ENCODE results near the gene ATP6V1B1. TPM values are rescaled to one million over a fixed set of nuclear protein-coding genes. Genes with fewer than 3 reads are reported as not detected.

ATP6V1B1 gene
- total and polyA plus RNA-seq, 2 of the 4 experiments (the other 2 are of a cell fraction), result 1.3 TPM; not detected in 1

DNA sequence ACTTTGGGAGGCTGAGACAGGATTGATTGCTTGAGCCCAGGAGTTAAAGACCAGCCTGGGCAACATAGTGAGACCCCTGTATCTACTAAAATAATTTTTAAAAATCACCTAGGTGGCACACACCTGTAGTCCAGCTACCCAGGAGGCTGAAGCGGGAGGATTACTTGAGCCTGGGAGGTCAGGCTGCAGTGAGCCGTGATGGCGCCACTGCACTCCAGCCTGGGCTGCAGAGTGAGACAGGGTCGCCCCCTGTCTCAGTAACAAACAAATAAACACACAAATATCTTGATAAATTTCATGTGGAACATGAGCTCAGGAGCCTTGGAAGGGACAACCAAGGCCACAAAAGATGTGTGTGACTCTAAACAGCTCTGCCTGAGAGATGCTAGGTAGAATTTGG is 31.0 kb downstream of the ATP6V1B1 start:
- no peak overlapping the region for H3K9ac ChIP-seq (ENCODE audit: low read depth, low read length)
- no peak overlapping the region for H2AK5ac ChIP-seq (ENCODE audit: low read depth, low read length)
- intact Hi-C loops (cut with micrococcal nuclease), result no loop called here
- no peak overlapping the region for H3K14ac ChIP-seq (replicated peaks; ENCODE audit: low read depth, low read length)
- H3K56ac ChIP-seq (ENCODE audit: extremely low read depth, insufficient read depth, low read length), result no peak overlapping the region
- POLR2A ChIA-PET (ENCODE audit: unreplicated experiment), result interaction anchor here (0.6 kb wide), 1 partner anchor 21 kb away, joined by 4 read pairs; no protein-coding TSS in a partner anchor
- no peak overlapping the region for H3K4me3 ChIP-seq (ENCODE audit: insufficient read depth, low read depth, low read length)
- no peaks in the 10 kb centered on the region for H3K36me3 ChIP-seq (ENCODE audit: control insufficient read depth, insufficient read depth, low read length)
- H2BK15ac ChIP-seq (ENCODE audit: low read depth, low read length), result no peak overlapping the region
- no peak for DNase-seq
- H3K9me3 ChIP-seq (ENCODE audit: control insufficient read depth, insufficient read depth, low read length), result no peaks in the 10 kb centered on the region
- no peak overlapping the region for H3K23ac ChIP-seq (ENCODE audit: low read depth, low read length)
- no peak overlapping the region for H3K4ac ChIP-seq (ENCODE audit: low read depth, low read length)
- TF ChIP-seq CTCF (conservative IDR thresholded peaks at IDR 0.05; ENCODE audit: low read depth, low read length) (no peak), MAFK (IDR thresholded peaks at IDR 0.05; ENCODE audit: low read depth, low read length) (no peak), CEBPB (IDR thresholded peaks at IDR 0.05; ENCODE audit: low read depth, low read length) (no peak), POLR2A (IDR thresholded peaks at IDR 0.05; ENCODE audit: low read depth, low read length) (no peak), MAZ (IDR thresholded peaks at IDR 0.05; ENCODE audit: borderline replicate concordance, low read depth, low read length) (no peak), RAD21 (IDR thresholded peaks at IDR 0.05; ENCODE audit: low read length) (no peak), RFX5 (IDR thresholded peaks at IDR 0.05; ENCODE audit: low read depth, low read length) (no peak), SMC3 (IDR thresholded peaks at IDR 0.05; ENCODE audit: low read depth, low read length) (no peak), CHD1 (IDR thresholded peaks at IDR 0.05; ENCODE audit: low read depth, low read length) (no peak), ELK1 (IDR thresholded peaks at IDR 0.05; ENCODE audit: borderline replicate concordance, low read depth, low read length) (no peak), FOS (IDR thresholded peaks at IDR 0.05; ENCODE audit: low read depth, low read length) (no peak), RCOR1 (IDR thresholded peaks at IDR 0.05; ENCODE audit: insufficient replicate concordance, low read length) (no peak), NFE2L2 (IDR thresholded peaks at IDR 0.05; ENCODE audit: low read depth, low read length) (no peak), MXI1 (IDR thresholded peaks at IDR 0.05; ENCODE audit: borderline replicate concordance, low read depth, low read length) (no peak), BHLHE40 (IDR thresholded peaks at IDR 0.05; ENCODE audit: low read depth, low read length) (no peak)
- TF ChIP-seq, protein P1, sequence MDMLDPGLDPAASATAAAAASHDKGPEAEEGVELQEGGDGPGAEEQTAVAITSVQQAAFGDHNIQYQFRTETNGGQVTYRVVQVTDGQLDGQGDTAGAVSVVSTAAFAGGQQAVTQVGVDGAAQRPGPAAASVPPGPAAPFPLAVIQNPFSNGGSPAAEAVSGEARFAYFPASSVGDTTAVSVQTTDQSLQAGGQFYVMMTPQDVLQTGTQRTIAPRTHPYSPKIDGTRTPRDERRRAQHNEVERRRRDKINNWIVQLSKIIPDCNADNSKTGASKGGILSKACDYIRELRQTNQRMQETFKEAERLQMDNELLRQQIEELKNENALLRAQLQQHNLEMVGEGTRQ (IDR thresholded peaks at IDR 0.05; ENCODE audit: low read depth, low read length), result no peak
- BruUV-seq (replicated peaks), result no TSS peak
- no peak overlapping the region for H2AFZ ChIP-seq (replicated peaks; ENCODE audit: low read length, poor library complexity)
- H4K8ac ChIP-seq (ENCODE audit: low read depth in 2 of 2, low read length in 2 of 2), result no peak overlapping the region
- no peaks in the 10 kb centered on the region for H3K79me1 ChIP-seq (ENCODE audit: low read depth in 1 of 2, low read length in 2 of 2)
- H3K27ac ChIP-seq (ENCODE audit: insufficient read depth, low read length), result no peak overlapping the region
- dilution Hi-C loops (cut with HindIII; ENCODE audit: low sequenced_read_pairs, unreplicated experiment), result no loop called here
- H3K18ac ChIP-seq (ENCODE audit: low read depth, low read length), result no peak overlapping the region
- H4K91ac ChIP-seq (ENCODE audit: insufficient read depth, low read depth, low read length), result no peak overlapping the region
- no peak overlapping the region for H2BK5ac ChIP-seq (ENCODE audit: low read depth, low read length, poor library complexity, severe bottlenecking)
- H3K27me3 ChIP-seq (ENCODE audit: control insufficient read depth, insufficient read depth, low read length), result peaks cover 5% of the 10 kb centered on the region; the same call in 1 of the 2 replicates
- no peak overlapping the region for H2AK9ac ChIP-seq (replicated peaks; ENCODE audit: low read depth, low read length, poor library complexity)
- no peak overlapping the region for H2BK120ac ChIP-seq (ENCODE audit: low read depth, low read length)
- no peaks in the 10 kb centered on the region for H3K9me1 ChIP-seq (ENCODE audit: insufficient read depth, low read length)
- no peaks in the 10 kb centered on the region for H3K4me1 ChIP-seq (ENCODE audit: control insufficient read depth, insufficient read depth, low read length)
- no peaks in the 10 kb centered on the region for H4K20me1 ChIP-seq (ENCODE audit: insufficient read depth, low read length)
- WGBS, 2 experiments (ENCODE audit: extremely low coverage in 2 of 2, insufficient read length in 1 of 2), result 100% methylated on average over 1 of the region's 4 CpGs; no CpG with 5 or more reads in 1 of the 2 experiments
- no peak overlapping the region for H3K4me2 ChIP-seq (ENCODE audit: low read depth, low read length)
- CTCF ChIA-PET, result interaction anchor here (0.6 to 2.3 kb wide), 5 partner anchors 18 to 717 kb away, joined by 4 to 18 read pairs (median 6); no protein-coding TSS in a partner anchor
- no peak for ATAC-seq (ENCODE audit: low read depth)
- no peak overlapping the region for H2BK20ac ChIP-seq (ENCODE audit: low read depth, low read length)
- in situ Hi-C loops (cut with MboI; ENCODE audit: low sequenced_read_pairs), result no loop called here
- H4K5ac ChIP-seq (ENCODE audit: low read depth, low read length), result no peak overlapping the region

All from IMR-90 (cell line).